Fibroblast of villous mesenchyme (primary cell): ENCODE results near the gene DAB1. TPM values are rescaled to one million over a fixed set of nuclear protein-coding genes. Genes with fewer than 3 reads are reported as not detected.

Experiments
- DNase-seq: peaks from one replicate; pipeline ENCODE4 v3.0.0-alpha.2; 2010; ENCODE audit warnings: low read depth
- H3K4me3 ChIP-seq: 2 replicates; pipeline ENCODE4 v1.5.1; 2011; ENCODE audit warnings: low read depth, mild to moderate bottlenecking, low read length
- total RNA-seq: library from RNA; depleted of rRNA; stranded (reverse); fragments of >200 nt; gene quantifications from 2 replicates; pipeline ENCODE4 v1.2.3, GENCODE V29; 2012
- TF ChIP-seq, protein P1 (sequence below): IDR thresholded peaks from 2 replicates; pipeline ENCODE4 v1.5.1; 2012; ENCODE audit warnings: low read depth, mild to moderate bottlenecking, low read length; ENCODE audit not compliant: insufficient read depth

The DAB1 gene
- total RNA-seq, 1 donor, result not detected

DNA sequence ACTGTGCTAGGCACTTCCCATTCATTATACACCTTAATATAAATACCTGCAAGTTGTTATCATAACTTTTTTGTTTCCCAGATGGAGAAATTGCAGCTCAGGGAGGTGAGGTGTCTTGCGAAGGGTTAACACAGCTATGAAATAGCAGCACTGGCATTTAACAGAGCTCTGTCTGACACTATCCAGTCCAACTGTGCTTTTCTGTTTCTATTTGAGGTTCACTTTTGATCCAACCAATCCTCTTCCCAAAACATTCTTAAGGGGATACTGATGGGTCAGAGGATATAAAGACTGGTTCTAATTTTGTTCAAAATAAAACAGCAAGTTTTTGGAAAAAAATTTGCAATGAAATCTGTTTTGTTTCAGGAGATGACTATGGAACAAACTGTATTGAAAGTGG lies 411.5 kb downstream of the DAB1 start:
- TF ChIP-seq, protein P1, sequence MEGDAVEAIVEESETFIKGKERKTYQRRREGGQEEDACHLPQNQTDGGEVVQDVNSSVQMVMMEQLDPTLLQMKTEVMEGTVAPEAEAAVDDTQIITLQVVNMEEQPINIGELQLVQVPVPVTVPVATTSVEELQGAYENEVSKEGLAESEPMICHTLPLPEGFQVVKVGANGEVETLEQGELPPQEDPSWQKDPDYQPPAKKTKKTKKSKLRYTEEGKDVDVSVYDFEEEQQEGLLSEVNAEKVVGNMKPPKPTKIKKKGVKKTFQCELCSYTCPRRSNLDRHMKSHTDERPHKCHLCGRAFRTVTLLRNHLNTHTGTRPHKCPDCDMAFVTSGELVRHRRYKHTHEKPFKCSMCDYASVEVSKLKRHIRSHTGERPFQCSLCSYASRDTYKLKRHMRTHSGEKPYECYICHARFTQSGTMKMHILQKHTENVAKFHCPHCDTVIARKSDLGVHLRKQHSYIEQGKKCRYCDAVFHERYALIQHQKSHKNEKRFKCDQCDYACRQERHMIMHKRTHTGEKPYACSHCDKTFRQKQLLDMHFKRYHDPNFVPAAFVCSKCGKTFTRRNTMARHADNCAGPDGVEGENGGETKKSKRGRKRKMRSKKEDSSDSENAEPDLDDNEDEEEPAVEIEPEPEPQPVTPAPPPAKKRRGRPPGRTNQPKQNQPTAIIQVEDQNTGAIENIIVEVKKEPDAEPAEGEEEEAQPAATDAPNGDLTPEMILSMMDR, result no peak
- DNase-seq, result no peak
- H3K4me3 ChIP-seq, result no peak overlapping the region

DNA sequence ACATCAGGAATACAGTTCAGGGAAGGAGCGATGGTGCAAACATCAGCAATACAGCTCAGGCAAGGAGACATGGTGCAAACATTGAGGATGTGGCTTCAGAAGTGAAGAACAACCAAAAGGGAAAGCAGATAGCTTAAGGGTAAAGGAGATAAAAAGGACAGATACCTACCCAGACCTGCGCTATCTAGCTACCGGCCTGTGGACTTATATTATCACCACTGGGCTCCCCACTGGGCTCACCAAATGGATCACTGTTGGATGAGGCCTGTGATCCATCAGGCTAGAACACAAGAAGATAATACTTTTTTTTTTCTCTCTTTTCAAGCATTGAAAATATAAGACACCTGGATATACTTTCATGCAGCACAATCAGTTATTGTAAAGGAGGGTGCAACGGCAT lies 413.3 kb downstream of the DAB1 start:
- TF ChIP-seq, protein P1, result no peak
- no peak for DNase-seq

DNA sequence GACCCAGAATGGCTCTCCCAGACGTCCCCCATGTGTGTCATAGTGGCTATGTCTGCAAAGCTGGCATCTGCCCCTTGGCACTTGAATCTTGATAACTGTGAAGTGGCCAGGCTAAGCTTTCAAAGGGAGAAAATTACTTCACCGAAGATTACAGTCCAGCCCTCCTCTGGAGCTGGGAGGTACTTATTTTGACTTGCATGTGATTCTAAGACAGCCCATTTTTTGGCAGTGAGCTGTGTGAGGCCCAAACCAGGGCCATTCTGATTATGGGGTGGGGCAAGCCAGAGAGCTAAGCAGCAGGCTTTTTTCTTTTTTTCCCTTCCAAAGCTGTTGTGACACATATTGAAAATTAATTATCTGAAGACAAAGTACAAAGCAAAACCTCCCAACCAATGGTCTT lies 415.9 kb downstream of the DAB1 start:
- TF ChIP-seq, protein P1, result no peak
- DNase-seq, result no peak
- no peak overlapping the region for H3K4me3 ChIP-seq

More for the DNA sequence above, 413.3 kb downstream of the DAB1 start:
- no peak overlapping the region for H3K4me3 ChIP-seq

DNA sequence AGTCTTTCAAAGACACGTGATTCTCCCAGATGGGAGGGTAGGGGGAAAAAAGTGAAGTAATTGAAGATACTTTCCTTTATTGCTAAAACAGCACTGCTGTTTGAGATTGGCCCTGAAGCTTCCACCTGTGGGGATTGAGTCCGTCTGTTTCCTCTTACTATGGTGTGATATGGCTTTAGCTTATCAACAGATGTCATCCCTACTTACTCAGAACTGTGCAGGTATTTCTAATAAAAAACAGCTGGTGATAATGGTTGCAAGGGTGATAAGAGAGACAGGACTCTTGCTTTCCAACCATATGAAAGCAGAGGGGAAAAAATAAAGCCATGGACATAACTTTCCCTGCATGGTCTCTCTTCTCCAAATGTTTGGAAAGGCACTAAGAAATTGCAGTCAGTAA lies 416.4 kb downstream of the DAB1 start:
- no peak for DNase-seq
- no peak overlapping the region for H3K4me3 ChIP-seq
- TF ChIP-seq, protein P1, result no peak

DNA sequence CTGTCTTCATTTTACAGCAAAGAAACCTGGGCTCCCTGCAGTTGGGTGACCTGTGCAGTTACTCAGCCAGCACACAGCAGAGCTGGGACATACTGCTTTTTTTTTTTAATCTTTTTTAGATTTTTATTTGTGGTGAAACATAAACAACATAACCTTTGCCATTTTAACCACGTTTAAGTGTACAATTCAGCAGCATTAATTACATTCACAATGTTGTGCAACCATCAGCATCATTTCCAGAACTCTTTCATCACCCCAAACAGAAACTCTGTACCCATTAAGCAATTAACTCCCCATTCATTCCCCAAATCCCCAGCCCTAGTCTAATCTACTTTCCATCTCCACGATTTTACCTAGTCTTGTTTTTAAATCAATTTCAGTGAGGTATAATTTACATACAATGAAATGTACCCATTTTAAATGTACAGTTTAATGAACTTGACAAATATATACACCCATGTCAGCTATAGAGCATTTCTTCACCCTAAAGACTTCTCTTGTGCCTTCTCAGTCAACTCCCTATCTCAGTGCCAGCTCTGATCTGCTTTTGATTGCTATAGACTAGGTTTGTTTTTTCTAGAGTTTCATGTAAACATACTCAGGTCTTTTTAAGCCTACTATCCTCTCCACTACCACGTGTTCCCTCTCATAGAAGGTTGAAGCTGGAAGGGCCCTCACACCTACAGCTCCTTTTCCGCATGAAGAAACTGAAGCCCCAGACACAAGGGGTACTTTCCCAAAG lies 420.3 kb downstream of the DAB1 start:
- DNase-seq, result no peak
- TF ChIP-seq, protein P1, result no peak
- H3K4me3 ChIP-seq, result no peak overlapping the region

DNA sequence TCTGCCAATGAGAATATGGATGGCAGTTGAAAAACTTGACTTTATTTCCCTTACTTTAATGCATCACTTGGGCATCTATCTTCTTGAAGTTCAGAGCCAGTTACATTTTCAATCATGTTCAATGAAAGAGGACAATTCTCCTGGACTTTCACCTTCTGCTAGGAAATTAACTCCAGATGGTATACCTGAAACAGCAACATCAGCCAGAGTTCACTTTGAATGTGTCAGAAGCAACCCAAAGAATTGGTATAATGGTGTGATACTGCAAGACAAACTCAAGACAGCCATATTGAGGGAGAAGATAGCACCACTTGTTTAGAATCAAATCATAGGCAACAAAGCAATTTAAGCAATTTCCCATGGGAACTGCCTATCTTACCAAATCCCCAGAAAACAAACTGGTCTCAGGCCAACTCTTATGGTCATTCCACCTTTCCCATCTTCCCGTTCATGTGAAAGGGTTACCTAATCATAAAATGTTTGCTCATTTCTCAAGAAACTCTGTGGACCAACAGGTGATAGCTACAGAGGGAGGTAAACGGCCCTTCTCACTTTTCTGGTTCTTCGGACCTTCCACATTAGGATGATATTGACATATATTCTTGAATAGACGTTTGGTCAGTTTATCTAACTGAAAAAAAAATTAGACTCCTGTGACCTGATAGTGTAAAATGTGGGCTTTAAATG lies 428.3 kb downstream of the DAB1 start:
- TF ChIP-seq, protein P1, result no peak
- no peak overlapping the region for H3K4me3 ChIP-seq
- no peak for DNase-seq
